Measurements from ENCODE around the gene SYNE1.

Gene SYNE1

GRCh38 chr6:152642578-152643375 is 5.6 kb upstream of the SYNE1 start:
- Mint-ChIP-seq H3K4me1 (peaks cover 2% of the 10 kb centered on the region), H3K27ac (no peak overlapping the region), H3K36me3 (ENCODE audit: low read depth) (no peaks in the 10 kb centered on the region), H3K27me3 (ENCODE audit: low read depth) (peaks cover 35% of the 10 kb centered on the region), H3K4me3 (no peak overlapping the region), H3K9me3 (no peaks in the 10 kb centered on the region)
- TF ChIP-seq, protein P1, sequence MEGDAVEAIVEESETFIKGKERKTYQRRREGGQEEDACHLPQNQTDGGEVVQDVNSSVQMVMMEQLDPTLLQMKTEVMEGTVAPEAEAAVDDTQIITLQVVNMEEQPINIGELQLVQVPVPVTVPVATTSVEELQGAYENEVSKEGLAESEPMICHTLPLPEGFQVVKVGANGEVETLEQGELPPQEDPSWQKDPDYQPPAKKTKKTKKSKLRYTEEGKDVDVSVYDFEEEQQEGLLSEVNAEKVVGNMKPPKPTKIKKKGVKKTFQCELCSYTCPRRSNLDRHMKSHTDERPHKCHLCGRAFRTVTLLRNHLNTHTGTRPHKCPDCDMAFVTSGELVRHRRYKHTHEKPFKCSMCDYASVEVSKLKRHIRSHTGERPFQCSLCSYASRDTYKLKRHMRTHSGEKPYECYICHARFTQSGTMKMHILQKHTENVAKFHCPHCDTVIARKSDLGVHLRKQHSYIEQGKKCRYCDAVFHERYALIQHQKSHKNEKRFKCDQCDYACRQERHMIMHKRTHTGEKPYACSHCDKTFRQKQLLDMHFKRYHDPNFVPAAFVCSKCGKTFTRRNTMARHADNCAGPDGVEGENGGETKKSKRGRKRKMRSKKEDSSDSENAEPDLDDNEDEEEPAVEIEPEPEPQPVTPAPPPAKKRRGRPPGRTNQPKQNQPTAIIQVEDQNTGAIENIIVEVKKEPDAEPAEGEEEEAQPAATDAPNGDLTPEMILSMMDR (IDR thresholded peaks at IDR 0.05; ENCODE audit: unreplicated experiment in 3 of 3): peak; percentile 35 to 50 (median 42)

DNA sequence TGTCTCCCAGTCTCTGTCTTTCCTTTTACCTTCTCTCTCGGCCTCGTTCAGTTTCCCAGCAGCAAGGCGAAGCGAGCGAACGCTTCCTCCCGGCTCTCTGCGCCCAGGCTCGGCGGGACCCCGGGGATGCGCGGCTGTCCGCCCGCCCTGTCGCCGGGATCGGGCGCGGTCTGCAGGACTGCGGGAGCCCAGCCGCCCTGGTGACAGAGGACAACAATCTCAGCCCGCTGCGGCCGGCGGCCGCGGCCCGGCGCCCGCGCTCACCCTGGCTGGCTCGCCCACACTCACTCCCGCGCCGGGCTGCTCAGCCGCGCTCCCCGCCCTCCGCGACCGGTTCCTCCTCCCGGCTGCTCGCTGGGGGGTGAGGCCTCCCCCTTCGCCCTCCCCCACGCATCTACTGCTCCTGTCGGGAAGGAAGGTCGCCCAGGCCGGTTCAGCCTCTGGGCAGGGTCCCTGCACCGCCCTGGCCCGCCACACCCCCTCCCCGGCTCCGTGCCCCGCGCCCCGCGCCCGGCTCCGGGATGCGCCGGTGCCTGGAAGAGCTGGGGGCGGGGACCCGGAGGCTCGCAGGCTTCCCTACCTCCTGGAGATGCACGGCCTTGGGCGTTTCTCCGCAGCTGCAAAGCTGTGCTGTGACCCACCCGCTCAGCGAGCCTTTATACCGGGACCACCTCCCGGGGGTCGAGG is 410 bp downstream of the SYNE1 start:
- Mint-ChIP-seq H3K27me3 (ENCODE audit: low read depth) (peaks cover 67% of the 10 kb centered on the region), H3K4me3 (peak overlapping the region; percentile 91 to 95 (median 93)), H3K36me3 (ENCODE audit: low read depth) (no peaks in the 10 kb centered on the region), H3K4me1 (peaks cover 9% of the 10 kb centered on the region), H3K9me3 (no peaks in the 10 kb centered on the region), H3K27ac (peak overlapping the region in 2 of 3 experiments; percentile 20 to 53)
- TF ChIP-seq, protein P1 (IDR thresholded peaks at IDR 0.05; ENCODE audit: unreplicated experiment in 3 of 3): no peak

DNA sequence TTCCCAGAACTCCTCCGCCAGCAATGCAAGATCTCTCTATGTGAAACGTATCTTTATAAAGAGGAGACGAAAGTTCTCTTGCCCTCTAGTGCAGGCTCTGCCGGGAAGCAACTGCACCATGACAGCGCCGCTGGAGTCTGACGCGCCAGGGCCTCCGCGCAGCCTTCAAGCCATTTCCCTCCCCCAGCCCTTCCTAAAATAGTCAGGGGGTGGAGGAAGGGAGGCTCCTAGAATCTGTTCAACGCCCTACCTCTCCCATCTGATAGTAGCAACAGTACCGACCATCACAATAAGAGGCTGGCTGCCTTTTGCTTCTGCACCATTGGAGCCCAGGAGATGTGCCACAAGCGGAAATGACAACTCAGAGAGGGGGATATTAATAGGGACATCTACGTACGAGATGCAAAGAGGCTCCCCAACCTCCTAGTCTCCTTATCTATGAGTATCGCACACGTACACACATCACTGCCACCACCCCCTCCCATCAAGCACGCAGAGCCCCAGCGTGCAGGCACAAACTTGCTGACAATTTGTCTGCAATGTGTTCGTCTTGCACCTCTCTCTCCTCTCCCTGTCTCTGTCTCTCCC is 1.0 kb downstream of the SYNE1 start:
- Mint-ChIP-seq H3K36me3 (ENCODE audit: low read depth) (no peaks in the 10 kb centered on the region), H3K4me1 (peaks cover 9% of the 10 kb centered on the region), H3K4me3 (peak overlapping the region; percentile 91 to 95 (median 93)), H3K27me3 (ENCODE audit: low read depth) (peaks cover 68% of the 10 kb centered on the region), H3K9me3 (no peaks in the 10 kb centered on the region), H3K27ac (peak overlapping the region in 2 of 3 experiments; percentile 20 to 53)
- TF ChIP-seq, protein P1 (IDR thresholded peaks at IDR 0.05; ENCODE audit: unreplicated experiment in 3 of 3): no peak

DNA sequence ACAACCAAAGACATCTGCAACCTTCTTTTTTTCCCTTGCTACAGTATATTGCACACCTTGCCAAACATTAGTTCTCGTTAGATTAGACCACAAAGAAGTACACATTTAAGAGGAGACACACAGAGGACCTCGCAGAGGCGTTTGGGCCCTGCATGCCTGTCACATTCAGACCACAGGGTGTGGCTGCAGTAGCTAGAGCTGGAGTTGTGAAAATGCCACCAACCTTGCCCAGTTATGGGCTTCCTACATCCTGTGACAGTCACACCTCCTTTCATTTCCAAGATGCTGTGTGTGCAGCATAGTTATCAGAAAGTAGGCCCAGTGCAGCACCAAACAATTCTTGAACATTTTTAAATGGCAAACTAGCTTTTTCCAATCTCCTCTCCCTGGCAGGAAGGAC is 2.4 kb downstream of the SYNE1 start:
- H3K36me3 Mint-ChIP-seq (ENCODE audit: low read depth): no peaks in the 10 kb centered on the region
- H3K27me3 Mint-ChIP-seq (ENCODE audit: low read depth): peaks cover 66% of the 10 kb centered on the region
- no peaks in the 10 kb centered on the region for H3K9me3 Mint-ChIP-seq
- peak overlapping the region in 1 of 3 experiments; percentile 12 for H3K4me3 Mint-ChIP-seq
- TF ChIP-seq, protein P1 (IDR thresholded peaks at IDR 0.05; ENCODE audit: unreplicated experiment in 3 of 3): no peak
- H3K27ac Mint-ChIP-seq: no peak overlapping the region
- peaks cover 9% of the 10 kb centered on the region for H3K4me1 Mint-ChIP-seq

- Mint-ChIP-seq H3K36me3 (ENCODE audit: low read depth) (no peaks in the 10 kb centered on the region), H3K27me3 (ENCODE audit: low read depth) (peaks cover 50% of the 10 kb centered on the region), H3K27ac (no peak overlapping the region), H3K9me3 (no peaks in the 10 kb centered on the region), H3K4me3 (no peak overlapping the region), H3K4me1 (peaks cover 9% of the 10 kb centered on the region)
- TF ChIP-seq, protein P1 (IDR thresholded peaks at IDR 0.05; ENCODE audit: unreplicated experiment in 3 of 3): no peak
Observed at GRCh38 chr6:152632121-152632782, 4.9 kb downstream of the SYNE1 start.
